ENCODE data around the gene C2orf92. TPM values are rescaled to one million over a fixed set of nuclear protein-coding genes. Genes with fewer than 3 reads are reported as not detected.

The C2orf92 gene
- total RNA-seq, 2 experiments from 2014 or later: 2.7 to 2.8 TPM

DNA sequence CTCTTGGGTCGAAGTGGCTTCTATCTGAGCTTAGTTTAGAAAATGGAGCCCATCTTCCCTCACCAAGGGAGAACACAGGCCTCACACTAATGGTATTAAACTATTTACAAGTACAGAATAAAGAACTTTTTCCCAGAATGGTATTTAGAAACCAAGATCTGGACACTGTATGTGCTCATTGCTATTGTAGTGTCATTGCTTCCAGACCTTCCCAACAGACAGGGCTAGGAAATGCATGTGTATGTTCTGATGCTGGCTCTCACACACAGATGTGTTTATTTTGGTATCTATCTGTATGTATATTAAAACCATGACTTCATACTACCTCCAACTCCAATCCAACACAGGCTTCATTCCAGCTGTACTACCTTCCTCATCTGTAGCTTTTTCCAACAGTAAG is 15.6 kb upstream of the C2orf92 start:
- Mint-ChIP-seq H3K36me3 (ENCODE audit: low read depth) (peaks cover 39% of the 10 kb centered on the region), H3K27me3 (ENCODE audit: low read depth) (no peaks in the 10 kb centered on the region), H3K9me3 (no peaks in the 10 kb centered on the region), H3K4me1 (ENCODE audit: low read depth) (no peaks in the 10 kb centered on the region), H3K27ac (no peak overlapping the region), H3K4me3 (no peak overlapping the region)
- CTCF ChIA-PET: interaction anchor here (0.6 to 1.1 kb wide), 2 partner anchors 40 to 44 kb away, joined by 3 read pairs; no protein-coding TSS in a partner anchor
- intact Hi-C loops (cut with micrococcal nuclease): no loop called here
- DNase-seq: no peak

DNA sequence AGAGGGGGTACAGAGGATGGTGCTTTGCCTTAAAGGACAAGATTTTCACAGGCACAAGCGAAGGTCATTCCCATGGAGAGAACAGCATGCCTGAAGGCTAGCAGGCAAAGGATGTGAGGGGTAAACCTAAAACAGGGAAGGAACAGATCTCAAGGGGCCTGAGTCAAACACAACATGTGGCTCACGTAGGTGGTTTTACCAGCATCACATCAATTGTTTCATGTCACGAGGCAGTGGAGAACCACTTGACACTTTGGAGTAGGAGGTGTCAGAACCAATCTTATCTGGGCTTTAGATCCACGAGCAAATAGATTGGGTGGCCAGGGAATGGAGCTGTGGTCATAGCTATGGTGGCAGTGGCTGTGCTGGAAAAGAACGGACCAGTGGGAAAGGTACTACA is 15.2 kb upstream of the C2orf92 start:
- H3K36me3 Mint-ChIP-seq (ENCODE audit: low read depth): peaks cover 37% of the 10 kb centered on the region
- CTCF ChIA-PET: interaction anchor here (1.1 kb wide), 1 partner anchor 44 kb away, joined by 3 read pairs; no protein-coding TSS in a partner anchor
- H3K27ac Mint-ChIP-seq: peak overlapping the region; percentile 4
- no peaks in the 10 kb centered on the region for H3K27me3 Mint-ChIP-seq (ENCODE audit: low read depth)
- no peaks in the 10 kb centered on the region for H3K4me1 Mint-ChIP-seq (ENCODE audit: low read depth)
- H3K4me3 Mint-ChIP-seq: no peak overlapping the region
- intact Hi-C loops (cut with micrococcal nuclease): no loop called here
- DNase-seq: no peak
- H3K9me3 Mint-ChIP-seq: no peaks in the 10 kb centered on the region

DNA sequence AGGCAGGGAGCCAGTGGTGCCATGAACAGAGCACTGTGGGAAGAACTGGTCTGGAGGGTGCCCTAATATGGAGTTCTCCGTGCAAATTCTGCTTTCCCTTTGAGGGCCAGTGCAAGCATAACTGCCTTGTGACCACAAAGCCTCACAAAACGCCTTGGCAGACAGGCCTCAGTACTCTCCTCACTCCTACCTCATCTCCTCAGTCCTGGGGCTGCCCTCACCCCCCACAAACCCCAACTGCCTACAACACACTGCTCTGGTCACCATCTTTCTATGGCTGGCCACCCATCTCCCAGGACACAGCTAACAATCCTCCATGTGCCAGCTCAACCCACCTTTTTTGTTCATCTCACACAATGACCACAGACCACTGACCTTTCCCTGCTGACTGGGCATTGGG is 14.7 kb upstream of the C2orf92 start:
- H3K4me1 Mint-ChIP-seq (ENCODE audit: low read depth): peaks cover under 1% of the 10 kb centered on the region
- H3K27me3 Mint-ChIP-seq (ENCODE audit: low read depth): no peaks in the 10 kb centered on the region
- intact Hi-C loops (cut with micrococcal nuclease): no loop called here
- H3K9me3 Mint-ChIP-seq: no peaks in the 10 kb centered on the region
- DNase-seq: no peak
- CTCF ChIA-PET: no interaction called here
- H3K36me3 Mint-ChIP-seq (ENCODE audit: low read depth): peaks cover 34% of the 10 kb centered on the region
- peak overlapping the region; percentile 4 for H3K27ac Mint-ChIP-seq
- no peak overlapping the region for H3K4me3 Mint-ChIP-seq

GRCh38 chr2:97656129-97656755 is 13.3 kb upstream of the C2orf92 start:
- H3K27ac Mint-ChIP-seq: no peak overlapping the region
- intact Hi-C loops (cut with micrococcal nuclease): no loop called here
- no peak for DNase-seq
- CTCF ChIA-PET: interaction anchor here (2.1 kb wide), 1 partner anchor 42 kb away, joined by 5 read pairs; no protein-coding TSS in a partner anchor
- peaks cover 7% of the 10 kb centered on the region for H3K4me1 Mint-ChIP-seq (ENCODE audit: low read depth)
- H3K36me3 Mint-ChIP-seq (ENCODE audit: low read depth): peaks cover 36% of the 10 kb centered on the region
- H3K27me3 Mint-ChIP-seq (ENCODE audit: low read depth): no peaks in the 10 kb centered on the region
- no peak overlapping the region for H3K4me3 Mint-ChIP-seq
- no peaks in the 10 kb centered on the region for H3K9me3 Mint-ChIP-seq

- Mint-ChIP-seq H3K27me3 (ENCODE audit: low read depth) (no peaks in the 10 kb centered on the region), H3K9me3 (no peaks in the 10 kb centered on the region), H3K36me3 (ENCODE audit: low read depth) (peaks cover 37% of the 10 kb centered on the region), H3K4me1 (ENCODE audit: low read depth) (peaks cover 15% of the 10 kb centered on the region), H3K27ac (no peak overlapping the region), H3K4me3 (no peak overlapping the region)
- CTCF ChIA-PET: interaction anchor here (1.1 to 2.1 kb wide), 2 partner anchors 39 to 41 kb away, joined by 3 to 5 read pairs; no protein-coding TSS in a partner anchor
- DNase-seq: no peak
- intact Hi-C loops (cut with micrococcal nuclease): no loop called here
These were observed 12.5 kb upstream of the C2orf92 start for GRCh38 chr2:97656905-97657587.

DNA sequence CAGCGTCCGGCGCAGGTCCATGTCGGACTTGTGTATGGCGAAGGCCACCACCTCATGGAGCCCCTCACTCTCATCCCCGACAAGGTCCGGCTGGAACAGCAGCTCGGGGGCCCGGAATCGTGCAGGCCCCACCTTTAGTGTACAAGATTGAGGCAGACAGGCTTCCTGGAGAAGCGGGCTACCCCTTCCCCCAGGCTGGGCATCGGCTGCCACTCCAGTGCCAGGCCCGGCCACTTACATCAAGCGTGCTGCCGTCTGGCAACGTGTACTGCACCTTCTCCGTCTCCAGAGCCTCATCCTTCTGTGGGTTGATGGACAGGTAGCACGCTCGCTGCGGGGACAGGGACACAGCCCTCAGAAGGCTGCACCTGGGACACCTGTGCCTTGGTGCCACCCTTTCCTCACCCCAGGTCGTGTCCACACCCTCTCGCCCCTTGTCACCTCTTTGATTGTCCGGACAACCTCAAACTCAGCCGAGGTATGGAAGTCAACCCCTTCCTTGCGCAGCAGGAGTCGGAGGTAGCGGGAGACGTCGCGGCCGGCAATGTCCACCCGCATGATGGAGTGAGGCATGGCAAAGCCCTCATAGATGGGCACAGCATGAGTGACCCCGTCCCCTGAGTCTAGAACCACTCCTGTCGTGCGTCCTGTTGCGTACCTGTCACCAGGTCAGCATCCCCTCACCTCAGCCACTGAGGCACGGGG is 11.4 kb upstream of the C2orf92 start:
- Mint-ChIP-seq H3K36me3 (ENCODE audit: low read depth) (peaks cover 41% of the 10 kb centered on the region), H3K27ac (no peak overlapping the region), H3K4me1 (ENCODE audit: low read depth) (peaks cover 24% of the 10 kb centered on the region), H3K4me3 (no peak overlapping the region), H3K27me3 (ENCODE audit: low read depth) (no peaks in the 10 kb centered on the region), H3K9me3 (no peaks in the 10 kb centered on the region)
- CTCF ChIA-PET: interaction anchor here (2.1 kb wide), 1 partner anchor 40 kb away, joined by 5 read pairs; no protein-coding TSS in a partner anchor
- intact Hi-C loops (cut with micrococcal nuclease): no loop called here
- no peak for DNase-seq

DNA sequence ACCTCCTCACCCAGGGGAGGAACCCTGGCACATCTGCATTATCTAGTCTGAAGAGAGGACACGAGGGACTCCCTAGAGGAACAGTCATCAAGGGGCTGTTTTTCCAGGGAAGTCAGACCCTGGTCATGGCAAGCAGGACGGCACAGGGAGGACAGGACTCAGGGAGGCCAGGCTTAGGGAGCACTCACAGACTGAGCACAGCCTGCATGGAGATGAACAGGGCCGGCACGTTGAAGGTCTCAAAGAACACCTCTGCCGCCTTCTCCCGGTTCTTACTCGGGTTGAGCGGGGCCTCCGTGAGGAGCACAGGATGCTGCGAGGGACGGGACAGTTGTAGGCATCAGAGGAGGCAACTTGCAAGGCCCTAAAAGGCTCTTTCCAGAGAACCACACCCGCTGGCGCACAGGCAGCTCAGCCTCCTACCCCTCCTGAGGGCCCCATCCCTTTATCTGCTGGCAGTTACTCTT is 10.8 kb upstream of the C2orf92 start:
- Mint-ChIP-seq H3K27me3 (ENCODE audit: low read depth) (no peaks in the 10 kb centered on the region), H3K27ac (no peak overlapping the region), H3K36me3 (ENCODE audit: low read depth) (peaks cover 37% of the 10 kb centered on the region), H3K4me1 (ENCODE audit: low read depth) (peaks cover 24% of the 10 kb centered on the region), H3K4me3 (no peak overlapping the region), H3K9me3 (no peaks in the 10 kb centered on the region)
- intact Hi-C loops (cut with micrococcal nuclease): no loop called here
- no peak for DNase-seq
- CTCF ChIA-PET: no interaction called here

- no peak overlapping the region for H3K27ac Mint-ChIP-seq
- no peak overlapping the region for H3K4me3 Mint-ChIP-seq
- DNase-seq: no peak
- peaks cover 24% of the 10 kb centered on the region for H3K4me1 Mint-ChIP-seq (ENCODE audit: low read depth)
- no peaks in the 10 kb centered on the region for H3K9me3 Mint-ChIP-seq
- intact Hi-C loops (cut with micrococcal nuclease): loop anchor here (5.0 kb wide), 2 partner anchors 793 to 1127 kb away; no protein-coding TSS in a partner anchor
- no peaks in the 10 kb centered on the region for H3K27me3 Mint-ChIP-seq (ENCODE audit: low read depth)
- peaks cover 34% of the 10 kb centered on the region for H3K36me3 Mint-ChIP-seq (ENCODE audit: low read depth)
- CTCF ChIA-PET: interaction anchor here (0.6 to 1.8 kb wide), 3 partner anchors 8 to 69 kb away, joined by 3 to 7 read pairs (median 4); no protein-coding TSS in a partner anchor
These were observed 10.1 kb upstream of the C2orf92 start for GRCh38 chr2:97659256-97660043.

GRCh38 chr2:97660044-97660774 is 9.3 kb upstream of the C2orf92 start:
- CTCF ChIA-PET: interaction anchor here (0.6 to 4.5 kb wide), 5 partner anchors 9 to 69 kb away, joined by 3 to 23 read pairs (median 5); partner anchors contain the start of gene COX5B
- Mint-ChIP-seq H3K36me3 (ENCODE audit: low read depth) (peaks cover 28% of the 10 kb centered on the region), H3K27ac (no peak overlapping the region), H3K9me3 (no peaks in the 10 kb centered on the region), H3K4me3 (no peak overlapping the region), H3K4me1 (ENCODE audit: low read depth) (peaks cover 30% of the 10 kb centered on the region), H3K27me3 (ENCODE audit: low read depth) (no peaks in the 10 kb centered on the region)
- DNase-seq: no peak
- intact Hi-C loops (cut with micrococcal nuclease): loop anchor here (5.0 kb wide), 2 partner anchors 792 to 1128 kb away; no protein-coding TSS in a partner anchor

- H3K36me3 Mint-ChIP-seq (ENCODE audit: low read depth): peaks cover 25% of the 10 kb centered on the region
- H3K27me3 Mint-ChIP-seq (ENCODE audit: low read depth): no peaks in the 10 kb centered on the region
- DNase-seq: no peak
- peaks cover 31% of the 10 kb centered on the region for H3K4me1 Mint-ChIP-seq (ENCODE audit: low read depth)
- no peak overlapping the region for H3K4me3 Mint-ChIP-seq
- intact Hi-C loops (cut with micrococcal nuclease): loop anchor here (5.0 kb wide), 2 partner anchors 791 to 1129 kb away; no protein-coding TSS in a partner anchor
- H3K27ac Mint-ChIP-seq: no peak overlapping the region
- CTCF ChIA-PET: interaction anchor here (1.3 to 4.5 kb wide), 4 partner anchors 10 to 70 kb away, joined by 5 to 23 read pairs (median 10); partner anchors contain the start of gene COX5B
- no peaks in the 10 kb centered on the region for H3K9me3 Mint-ChIP-seq
These were observed 8.6 kb upstream of the C2orf92 start for GRCh38 chr2:97660775-97661389.

Measured in activated naive CD4-positive, alpha-beta T cell treated with anti-CD3 and anti-CD28 coated beads for 36 hours (primary cell).